GM18505 (cell line): Measurements from ENCODE around the gene COBL.

Experiments
- ATAC-seq: cut with Tn5 transposase; IDR thresholded peaks from one replicate; pipeline ENCODE4 v1.9.1; 2021; ENCODE audit not compliant: unreplicated experiment
- POLR2A ChIP-seq: IDR thresholded peaks from 4 replicates; pipeline ENCODE4 v1.6.1; 2011; ENCODE audit warnings: borderline replicate concordance; ENCODE audit not compliant: insufficient read depth, insufficient read length; ENCODE audit errors: extremely low read depth

Gene COBL

DNA sequence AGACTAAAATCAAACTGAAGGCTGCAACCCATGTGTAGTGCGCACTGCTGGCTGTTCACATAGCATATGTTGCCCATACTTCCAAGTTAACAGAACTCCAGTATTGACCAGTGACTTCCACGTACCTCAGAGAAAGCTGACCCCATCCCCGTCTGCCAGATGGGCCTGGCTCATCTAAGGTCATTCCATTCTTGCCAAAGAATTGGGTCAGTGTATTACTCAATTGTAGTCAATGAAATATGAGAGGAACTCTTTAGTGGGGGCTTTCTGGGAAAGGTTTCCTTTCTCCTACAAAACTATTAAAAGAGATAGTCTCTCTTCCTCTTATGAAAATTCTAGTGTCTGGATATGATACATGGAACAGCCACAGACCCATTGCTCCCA, 238.6 kb downstream of the COBL start:
- ATAC-seq, result no peak
- TF ChIP-seq POLR2A, result no peak

DNA sequence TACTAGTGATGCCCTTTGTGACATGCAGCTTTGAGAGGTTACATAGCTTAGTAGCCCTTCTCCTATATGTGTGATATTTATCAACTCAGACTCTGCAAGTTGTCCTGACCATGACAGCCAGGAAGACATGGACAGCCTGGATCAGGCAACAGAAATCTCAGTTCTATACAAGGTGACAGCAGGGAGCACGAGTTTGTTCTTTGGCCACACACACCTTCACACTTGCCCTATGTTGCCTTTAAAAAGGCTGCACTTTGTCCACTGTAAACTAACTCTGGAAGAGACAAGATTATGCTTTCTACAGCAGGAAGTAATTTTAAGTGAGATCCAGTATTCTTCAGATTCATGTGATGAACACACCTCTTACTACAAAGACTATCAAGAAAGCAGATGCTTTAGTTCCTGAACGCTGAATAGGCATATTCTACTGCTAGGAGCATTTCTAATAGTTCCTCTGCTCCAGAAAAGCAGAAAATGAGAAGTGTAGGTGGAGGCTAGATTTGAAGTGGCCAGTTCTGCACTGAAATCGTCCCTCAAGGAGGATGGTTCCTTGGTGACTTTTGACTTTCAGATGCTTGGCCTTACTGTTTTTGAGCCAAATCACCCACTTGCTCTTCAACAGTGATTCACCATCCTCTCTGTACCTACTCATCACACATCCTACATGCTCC, 239.2 kb downstream of the COBL start:
- TF ChIP-seq POLR2A, result no peak
- no peak for ATAC-seq

DNA sequence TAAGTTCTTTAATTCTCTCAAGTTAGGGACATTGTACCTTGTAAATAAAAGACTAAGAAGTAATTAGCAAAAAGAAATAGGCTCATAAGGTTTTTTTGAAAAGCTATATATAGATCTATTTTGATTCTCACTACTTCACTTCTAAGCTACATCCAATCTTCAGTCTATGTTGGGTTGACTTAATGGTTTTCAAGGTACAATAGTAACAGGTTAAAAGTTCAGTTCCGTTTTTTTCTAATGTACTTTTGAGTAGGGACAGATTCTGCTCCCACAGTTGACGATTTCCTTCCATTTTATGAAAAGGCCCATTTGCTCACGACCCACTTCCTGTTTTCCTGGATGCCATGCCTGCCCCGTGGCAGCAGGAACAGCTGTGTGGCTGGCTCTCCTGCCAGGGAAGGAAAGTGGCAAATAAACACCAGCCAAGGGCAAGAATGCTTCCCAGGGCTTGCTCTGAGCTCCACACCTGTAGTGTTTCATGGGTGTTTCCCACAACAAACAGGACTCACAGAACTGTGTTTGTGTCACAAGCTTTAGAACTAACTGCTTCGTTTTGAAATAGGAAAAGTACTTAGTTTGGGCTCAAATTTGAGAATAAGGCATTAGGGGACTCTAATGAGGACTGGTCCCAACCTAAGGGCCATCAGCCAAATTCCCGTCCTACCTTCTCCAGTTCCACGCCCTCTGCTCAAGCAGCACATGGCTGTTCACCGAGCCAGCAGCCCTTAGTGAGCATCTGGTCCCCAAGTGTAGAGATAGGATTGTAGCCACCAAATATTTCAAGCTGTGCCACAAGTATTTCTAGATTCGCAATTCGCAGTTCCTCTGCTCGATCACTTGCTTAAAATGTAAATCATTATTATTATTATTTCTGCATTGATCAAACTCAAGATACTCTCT, 240.7 kb downstream of the COBL start:
- TF ChIP-seq POLR2A, result no peak
- ATAC-seq, result peak; percentile 53

DNA sequence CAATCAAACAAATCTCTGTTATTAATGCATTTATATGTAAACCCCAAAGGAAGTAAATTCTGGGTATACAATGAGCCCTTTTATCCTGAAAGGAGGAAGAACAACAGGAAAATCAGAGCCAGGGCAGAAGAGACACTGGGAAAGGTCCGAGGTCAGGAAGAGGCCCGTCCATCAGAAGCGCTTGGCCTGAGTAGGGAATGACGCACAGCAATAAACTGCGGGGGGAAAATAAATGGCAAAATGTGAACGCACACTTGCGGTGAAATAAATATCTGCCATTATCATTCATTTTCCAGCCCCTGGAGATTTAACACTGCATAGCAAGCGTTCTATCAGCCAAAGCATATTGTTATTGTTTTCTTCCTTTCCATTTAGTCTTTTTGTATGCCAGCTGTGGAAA, 243.4 kb downstream of the COBL start:
- no peak for TF ChIP-seq POLR2A
- no peak for ATAC-seq

DNA sequence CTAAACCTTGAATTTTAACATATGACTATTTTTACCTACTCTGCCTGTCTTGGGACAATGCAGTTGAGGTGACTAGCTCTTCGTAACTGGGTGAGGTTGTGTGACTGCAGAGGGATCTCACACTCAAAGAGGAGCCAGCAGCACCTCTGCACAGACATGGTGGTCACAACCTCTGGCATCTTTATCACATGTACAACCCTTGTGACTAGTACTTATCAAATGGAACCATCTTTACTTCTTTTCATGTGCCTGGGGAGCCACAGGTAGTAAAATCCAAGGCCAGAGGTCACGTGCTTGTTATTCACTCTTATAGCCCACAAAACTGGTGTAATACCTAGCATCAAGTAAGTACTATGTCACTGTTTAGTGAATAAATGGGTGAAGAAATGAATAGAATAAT, 244.3 kb downstream of the COBL start:
- TF ChIP-seq POLR2A, result no peak
- no peak for ATAC-seq

DNA sequence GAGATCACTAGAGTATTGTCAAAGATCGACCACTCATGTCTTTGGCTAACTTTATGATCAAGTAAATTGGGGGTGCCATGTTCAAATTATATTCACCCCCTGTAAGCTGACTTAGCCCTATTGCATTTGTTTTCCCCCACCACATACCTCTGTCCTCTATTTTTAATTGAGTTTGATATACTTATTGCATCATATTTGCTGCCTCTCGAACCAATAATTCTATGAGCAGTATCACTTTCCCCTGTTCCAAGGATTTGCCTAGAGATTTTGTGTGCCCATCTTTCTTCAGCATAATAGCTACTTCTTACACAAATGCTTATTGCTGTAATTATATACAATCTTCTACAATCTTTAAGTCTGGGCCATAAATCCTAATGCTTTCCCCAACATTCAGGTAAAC, 245.2 kb downstream of the COBL start:
- no peak for ATAC-seq

DNA sequence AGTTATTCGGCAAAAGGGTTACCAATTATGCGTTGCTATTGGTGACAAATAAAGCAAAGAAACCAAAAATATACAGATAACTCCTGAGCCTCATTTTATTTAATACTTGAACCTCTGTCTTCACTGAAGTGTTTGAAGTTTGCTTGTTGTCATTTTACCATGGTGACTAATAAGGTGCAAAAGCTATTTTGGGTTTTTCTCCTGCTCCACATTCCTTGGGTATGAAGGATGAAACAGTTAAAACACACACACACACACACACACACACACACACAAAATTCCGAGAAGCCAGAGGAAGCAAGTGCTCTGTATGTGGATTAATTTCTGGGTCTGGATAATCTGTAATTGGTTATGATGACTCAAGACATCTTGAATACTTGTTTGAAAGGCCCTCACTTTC, 246.5 kb downstream of the COBL start:
- no peak for ATAC-seq

More for the DNA sequence above, 245.2 kb downstream of the COBL start:
- TF ChIP-seq POLR2A, result no peak

DNA sequence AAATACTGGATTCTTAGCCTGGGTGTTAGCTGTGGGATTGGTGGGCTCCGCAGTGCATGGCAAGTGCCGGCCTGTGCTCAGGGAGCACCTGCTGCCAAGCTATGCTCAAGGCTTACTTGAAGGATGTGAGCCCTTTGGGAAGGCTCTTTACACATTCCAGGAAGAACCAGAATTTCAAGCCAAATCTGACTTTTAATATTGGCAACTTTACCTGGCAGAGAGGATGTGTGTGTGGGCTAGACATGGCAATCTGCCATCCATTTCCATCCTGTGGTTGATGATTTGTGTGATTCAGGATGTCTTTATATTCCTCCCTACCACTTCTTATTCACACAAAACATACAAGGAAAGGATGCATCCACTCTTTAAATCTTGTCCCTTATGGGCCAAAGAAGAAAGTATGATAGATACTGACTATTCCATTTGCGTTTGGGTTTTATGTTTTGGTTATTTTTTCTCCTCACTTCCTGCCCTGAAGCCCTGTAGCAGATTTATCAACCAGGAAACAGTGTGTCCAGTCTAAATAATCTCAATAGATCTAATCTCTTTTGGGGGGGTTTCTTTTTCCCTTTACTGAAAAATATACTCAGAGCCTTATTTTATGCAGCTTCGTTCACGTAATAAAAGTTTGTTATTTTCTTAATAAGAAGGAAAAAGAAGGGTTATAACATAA, 247.1 kb downstream of the COBL start:
- ATAC-seq, result no peak
- no peak for TF ChIP-seq POLR2A

More for the DNA sequence above, 246.5 kb downstream of the COBL start:
- no peak for TF ChIP-seq POLR2A

DNA sequence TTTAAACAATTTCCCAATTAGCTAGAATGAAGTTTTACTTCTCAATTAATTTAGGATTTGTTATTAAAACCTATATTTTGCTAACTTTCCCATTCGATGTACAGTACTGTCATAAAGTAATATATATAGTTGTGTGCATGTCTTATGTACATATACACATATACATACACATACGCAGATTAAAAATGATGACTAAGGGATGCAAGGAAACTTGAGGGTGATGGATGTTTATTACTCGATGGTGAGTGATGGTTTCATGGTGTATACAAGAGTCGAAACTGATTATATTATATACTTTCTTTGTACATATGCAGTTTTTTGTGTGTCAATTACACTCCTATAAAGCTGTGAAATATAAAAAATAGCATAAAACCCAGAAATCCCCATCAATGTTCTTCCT, 248.2 kb downstream of the COBL start:
- no peak for TF ChIP-seq POLR2A
- ATAC-seq, result no peak

DNA sequence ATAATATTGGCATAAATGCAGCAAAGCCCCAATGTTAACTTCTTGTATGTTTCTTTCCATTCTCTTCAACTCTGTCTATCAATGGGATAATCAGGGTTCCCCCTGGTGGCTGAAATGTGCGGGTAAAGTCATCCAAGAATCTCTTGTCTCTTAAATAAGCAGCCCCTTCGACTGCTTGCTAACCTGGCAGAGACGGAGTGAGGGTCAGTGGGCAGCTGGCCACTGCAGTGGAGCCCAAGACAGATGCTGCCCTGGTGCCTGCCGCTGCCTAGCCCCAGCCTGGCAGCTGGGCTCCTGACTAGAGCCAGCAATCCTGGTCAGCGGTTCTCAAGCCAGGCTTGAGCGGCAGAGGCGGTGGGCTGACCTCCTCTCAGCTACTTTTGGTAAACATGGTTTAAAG, 248.9 kb downstream of the COBL start:
- ATAC-seq, result no peak
- no peak for TF ChIP-seq POLR2A

DNA sequence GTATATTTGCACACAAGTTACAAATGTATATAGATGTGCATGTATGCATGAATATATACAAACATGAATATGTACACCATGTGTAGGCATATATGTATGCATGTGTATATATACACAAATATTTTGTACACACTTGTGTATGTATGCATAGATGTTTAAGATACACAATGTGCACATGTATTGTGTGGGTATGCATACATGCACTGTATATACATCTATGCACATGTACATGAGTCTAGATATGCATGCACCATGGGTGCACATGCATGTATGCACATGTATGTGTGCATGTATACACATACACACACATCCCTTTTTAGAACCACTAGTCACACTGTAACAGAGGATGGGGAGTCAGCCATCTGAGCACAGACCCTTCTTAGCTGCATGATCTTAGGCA, 249.4 kb downstream of the COBL start:
- no peak for ATAC-seq
- TF ChIP-seq POLR2A, result no peak

DNA sequence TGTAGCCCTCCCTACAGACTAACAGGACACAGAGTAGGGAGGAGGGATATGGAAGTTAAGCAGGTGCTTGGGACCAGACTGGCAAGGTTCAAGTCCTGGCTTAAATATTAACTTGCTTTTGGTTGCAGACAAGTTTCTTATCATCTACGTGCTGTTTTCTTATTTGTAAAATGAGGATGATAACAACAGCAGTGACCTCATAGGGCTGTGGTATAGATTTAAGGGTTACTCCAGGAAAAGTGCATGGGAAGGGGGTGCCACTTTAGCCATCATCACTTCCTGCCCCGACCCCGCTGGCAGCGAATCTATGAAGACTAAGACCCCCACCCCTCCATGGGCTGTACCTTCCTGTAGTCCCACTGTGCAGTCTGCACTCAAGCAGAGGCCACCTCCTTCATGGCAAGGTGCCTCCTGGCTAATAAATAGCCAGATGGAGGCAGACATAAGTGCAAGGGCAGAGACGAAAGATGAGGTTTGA, 250.2 kb downstream of the COBL start:
- no peak for TF ChIP-seq POLR2A
- no peak for ATAC-seq

DNA sequence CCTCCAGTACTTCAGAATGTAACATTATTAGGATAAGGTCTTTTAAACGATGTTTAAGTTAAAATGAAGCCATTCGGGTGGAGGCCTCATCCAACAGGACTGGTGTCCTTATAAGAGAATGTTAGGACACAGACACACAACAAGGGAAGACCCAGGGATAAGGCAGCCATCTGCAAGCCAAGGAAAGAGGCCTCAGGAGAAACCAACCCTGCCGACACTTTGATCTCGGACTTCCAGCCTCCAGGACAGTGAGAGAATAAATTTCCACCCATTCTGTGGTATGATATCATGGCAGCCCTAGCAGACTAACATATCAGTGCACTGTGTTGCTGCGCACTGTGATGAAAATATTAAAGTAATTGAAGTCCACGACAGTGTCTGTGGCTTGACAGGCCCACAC, 250.8 kb downstream of the COBL start:
- TF ChIP-seq POLR2A, result no peak
- ATAC-seq, result no peak

DNA sequence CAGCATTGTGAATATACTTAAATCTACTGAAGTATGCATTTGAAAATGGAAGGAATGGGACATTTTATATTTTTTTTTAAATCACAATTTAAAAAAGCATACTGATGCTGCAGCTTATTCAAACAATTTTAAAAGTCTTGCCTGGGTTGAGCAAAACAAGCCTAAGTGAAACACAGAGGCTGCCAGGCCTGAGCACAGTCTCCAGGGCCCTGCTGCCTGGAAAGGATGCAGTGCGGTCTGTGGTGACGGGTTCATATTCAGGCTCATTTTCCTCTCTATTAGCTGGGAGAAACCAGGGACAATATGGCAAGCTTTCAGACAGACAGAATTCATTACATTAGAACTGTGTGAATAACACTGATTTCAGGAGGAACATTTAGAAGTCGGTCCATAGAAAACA, 251.9 kb downstream of the COBL start:
- no peak for TF ChIP-seq POLR2A
- ATAC-seq, result no peak

DNA sequence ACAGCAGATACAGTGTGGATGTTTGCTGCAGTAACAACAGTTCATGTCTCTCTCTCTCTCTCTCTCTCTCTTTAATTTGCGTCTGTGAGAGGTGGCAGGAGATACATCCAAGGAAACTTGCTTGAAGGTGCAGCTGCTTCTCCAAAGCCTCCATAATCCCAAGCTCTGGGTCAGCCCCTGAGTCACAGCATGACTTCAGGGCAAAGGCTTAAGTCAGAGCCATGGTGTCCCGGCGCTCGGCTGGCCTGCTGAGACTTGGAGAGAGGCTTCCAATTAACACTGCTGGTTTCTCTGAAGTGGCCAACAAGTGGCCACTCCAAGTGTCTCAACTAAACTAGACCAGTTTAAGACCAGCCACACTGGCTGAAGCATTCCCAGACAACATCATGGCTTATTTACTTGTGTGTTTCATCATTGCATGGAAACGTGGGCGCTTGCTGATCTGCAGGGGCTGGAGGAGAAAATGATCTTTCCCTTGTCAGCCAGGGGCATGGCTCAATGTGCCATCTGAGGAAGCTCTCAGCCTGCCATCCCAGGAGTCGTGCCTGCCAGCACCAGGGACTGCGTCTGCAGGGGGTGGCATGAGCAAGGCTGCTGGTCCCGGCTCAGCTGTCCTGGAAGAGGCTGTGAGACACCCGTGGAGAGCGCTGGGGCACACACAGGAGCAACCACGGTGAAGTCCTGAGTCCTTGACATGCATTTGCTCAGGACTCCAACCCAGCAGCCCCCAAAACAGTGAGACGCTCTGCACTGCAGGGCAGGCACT, 254.2 kb downstream of the COBL start:
- ATAC-seq, result no peak
- TF ChIP-seq POLR2A, result no peak
